Measurements from ENCODE around the gene TMEM126A. TPM values are rescaled to one million over a fixed set of nuclear protein-coding genes. Genes with fewer than 3 reads are reported as not detected.

Gene TMEM126A
- total RNA-seq, 1 experiment from 2014 or later = 37.2 TPM

GRCh38 chr11:85661972-85662664 lies 14.4 kb downstream of the TMEM126A start (continued):
- no peak for TF ChIP-seq STAT6 (CRISPR knock-in tag; conservative IDR thresholded peaks at IDR 0.05; ENCODE audit: low read depth)

DNA sequence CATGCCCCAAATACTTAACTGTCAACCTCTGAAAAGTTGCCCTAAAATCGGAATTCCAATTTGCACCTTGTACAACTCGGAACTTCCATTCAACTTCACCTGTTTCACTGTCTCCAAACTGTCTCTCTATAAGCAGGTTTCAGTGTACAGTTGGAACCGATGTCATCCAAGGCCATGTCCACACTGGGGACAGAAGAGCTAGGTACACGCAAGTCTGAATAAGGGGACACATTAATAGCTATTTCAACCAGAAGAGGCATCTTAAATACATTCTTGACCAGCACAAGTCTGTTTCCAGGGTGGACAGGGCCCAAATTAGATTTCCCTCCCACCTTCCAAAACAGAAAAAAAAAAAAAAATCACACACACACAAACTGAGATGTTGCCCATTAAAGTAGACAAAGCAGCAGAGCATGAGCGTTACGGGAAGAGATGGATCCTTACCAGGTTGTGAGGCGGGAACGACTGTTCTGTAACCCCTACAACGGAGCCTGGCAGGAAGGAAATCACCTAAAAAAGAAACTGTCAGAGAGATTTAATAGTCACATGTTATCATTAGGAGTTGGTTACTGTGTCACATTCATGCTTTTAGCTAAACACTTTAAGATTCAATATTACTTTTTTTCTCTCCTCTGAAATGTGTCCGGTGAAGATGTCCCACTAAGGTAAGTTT lies 15.4 kb downstream of the TMEM126A start:
- Mint-ChIP-seq H3K27me3 (ENCODE audit: low read depth) (no peaks in the 10 kb centered on the region), H3K9me3 (no peaks in the 10 kb centered on the region), H3K36me3 (peaks cover 48% of the 10 kb centered on the region), H3K4me1 (peaks cover 38% of the 10 kb centered on the region), H3K4me3 (peak overlapping the region; percentile 96), H3K27ac (peak overlapping the region; percentile 80)
- TF ChIP-seq ARID4B (CRISPR knock-in tag; IDR thresholded peaks at IDR 0.05; ENCODE audit: borderline replicate concordance) (0 out of 2 replicates have a peak, but pooled peaks have one; percentile 6), CREB1 (CRISPR knock-in tag; IDR thresholded peaks at IDR 0.05) (no peak)
- CTCF ChIA-PET = interaction anchor here (1.0 to 1.4 kb wide), 2 partner anchors 15 to 26 kb away, joined by 3 to 4 read pairs; partner anchors contain the start of gene TMEM126A
- POLR2A ChIA-PET = interaction anchor here (2.6 to 2.9 kb wide), 2 partner anchors 15 to 35 kb away, joined by 13 to 24 read pairs; partner anchors contain the start of genes DLG2, TMEM126A and TMEM126B
- no peak for ATAC-seq
- no peak for DNase-seq (ENCODE audit: low spot score)

- Mint-ChIP-seq H3K27me3 (ENCODE audit: low read depth) (no peaks in the 10 kb centered on the region), H3K36me3 (peaks cover 43% of the 10 kb centered on the region), H3K27ac (peak overlapping the region; percentile 80), H3K9me3 (no peaks in the 10 kb centered on the region), H3K4me3 (peak overlapping the region; percentile 96), H3K4me1 (peaks cover 34% of the 10 kb centered on the region)
- DNase-seq (ENCODE audit: low spot score) (peak; percentile 78), ATAC-seq (peak; percentile 31)
- POLR2A ChIA-PET = interaction anchor here (1.3 to 2.9 kb wide), 3 partner anchors 15 to 191 kb away, joined by 3 to 24 read pairs (median 13); partner anchors contain the start of genes DLG2, TMEM126A and TMEM126B
- CTCF ChIA-PET = interaction anchor here (1.0 to 1.4 kb wide), 2 partner anchors 16 to 26 kb away, joined by 3 to 4 read pairs; partner anchors contain the start of gene TMEM126A
- TF ChIP-seq FOXJ3 (CRISPR knock-in tag; IDR thresholded peaks at IDR 0.05; ENCODE audit: borderline replicate concordance) (no peak), ATF1 (CRISPR knock-in tag; IDR thresholded peaks at IDR 0.05) (peak; percentile 34; the same call in 1 of the 2 replicates), PRDM15 (CRISPR knock-in tag; IDR thresholded peaks at IDR 0.05) (no peak), NFE2L1 (CRISPR knock-in tag; IDR thresholded peaks at IDR 0.05) (no peak), PREB (CRISPR knock-in tag; IDR thresholded peaks at IDR 0.05; ENCODE audit: borderline replicate concordance) (no peak), CREM (CRISPR knock-in tag; IDR thresholded peaks at IDR 0.05) (0 out of 2 replicates have a peak, but pooled peaks have one; percentile 34)
- TF ChIP-seq, protein P1, sequence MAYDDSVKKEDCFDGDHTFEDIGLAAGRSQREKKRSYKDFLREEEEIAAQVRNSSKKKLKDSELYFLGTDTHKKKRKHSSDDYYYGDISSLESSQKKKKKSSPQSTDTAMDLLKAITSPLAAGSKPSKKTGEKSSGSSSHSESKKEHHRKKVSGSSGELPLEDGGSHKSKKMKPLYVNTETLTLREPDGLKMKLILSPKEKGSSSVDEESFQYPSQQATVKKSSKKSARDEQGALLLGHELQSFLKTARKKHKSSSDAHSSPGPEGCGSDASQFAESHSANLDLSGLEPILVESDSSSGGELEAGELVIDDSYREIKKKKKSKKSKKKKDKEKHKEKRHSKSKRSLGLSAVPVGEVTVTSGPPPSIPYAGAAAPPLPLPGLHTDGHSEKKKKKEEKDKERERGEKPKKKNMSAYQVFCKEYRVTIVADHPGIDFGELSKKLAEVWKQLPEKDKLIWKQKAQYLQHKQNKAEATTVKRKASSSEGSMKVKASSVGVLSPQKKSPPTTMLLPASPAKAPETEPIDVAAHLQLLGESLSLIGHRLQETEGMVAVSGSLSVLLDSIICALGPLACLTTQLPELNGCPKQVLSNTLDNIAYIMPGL (CRISPR knock-in tag; IDR thresholded peaks at IDR 0.05) = peak; percentile 80
- TF ChIP-seq, protein P2, sequence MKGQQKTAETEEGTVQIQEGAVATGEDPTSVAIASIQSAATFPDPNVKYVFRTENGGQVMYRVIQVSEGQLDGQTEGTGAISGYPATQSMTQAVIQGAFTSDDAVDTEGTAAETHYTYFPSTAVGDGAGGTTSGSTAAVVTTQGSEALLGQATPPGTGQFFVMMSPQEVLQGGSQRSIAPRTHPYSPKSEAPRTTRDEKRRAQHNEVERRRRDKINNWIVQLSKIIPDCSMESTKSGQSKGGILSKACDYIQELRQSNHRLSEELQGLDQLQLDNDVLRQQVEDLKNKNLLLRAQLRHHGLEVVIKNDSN (CRISPR knock-in tag; IDR thresholded peaks at IDR 0.05) = no peak
Observed at GRCh38 chr11:85663753-85664614, 16.2 kb downstream of the TMEM126A start.
